Cardiac muscle cell (in vitro differentiated cells and primary cell): Measurements from ENCODE around the gene ZNF76. TPM values are rescaled to one million over a fixed set of nuclear protein-coding genes. Genes with fewer than 3 reads are reported as not detected.

Source experiments
- DNase-seq, 2 donors: peaks; one replicate each; pipeline versions ENCODE4 v3.0.0 to v3.0.0-alpha.2; 2010 to 2017; ENCODE audit warnings: low read depth in 1 of 2, low spot score in 1 of 2
- H3K27ac ChIP-seq: fragments of 200-600 bp; sonication (generic); 2 replicates; pipeline ENCODE4 v1.5.1; 2016
- H3K27me3 ChIP-seq: fragments of 200-600 bp; sonication (generic); 2 replicates; pipeline ENCODE4 v1.6.0; 2016; ENCODE audit warnings: control low read depth
- H3K36me3 ChIP-seq: fragments of 200-600 bp; sonication (generic); 2 replicates; pipeline ENCODE4 v1.5.1; 2016; ENCODE audit warnings: control low read depth
- H3K4me1 ChIP-seq: fragments of 200-600 bp; sonication (generic); 2 replicates; pipeline ENCODE4 v1.8.1; 2017; ENCODE audit warnings: low read depth, mild to moderate bottlenecking, mixed run types
- H3K4me3 ChIP-seq: fragments of 200-600 bp; sonication (generic); 2 replicates; pipeline ENCODE4 v1.5.1; 2016; ENCODE audit warnings: mild to moderate bottlenecking
- H3K9me3 ChIP-seq: fragments of 200-600 bp; sonication (generic); 2 replicates; pipeline ENCODE4 v1.5.1; 2017; ENCODE audit warnings: low read depth, mild to moderate bottlenecking, control low read depth
- polyA plus RNA-seq: library from polyadenylated mRNA; unstranded; fragments of >200 nt; fragmentation: Nextera tagmentation; extraction: Ambion mirVana; gene quantifications from 2 replicates; pipeline ENCODE4 v1.2.1, GENCODE V29; 2016
- total RNA-seq: library from RNA; depleted of rRNA; stranded (reverse); fragments of >200 nt; gene quantifications from 2 replicates; pipeline ENCODE4 v1.2.3, GENCODE V29; 2016
- TF ChIP-seq, protein P1 (sequence below): IDR thresholded peaks from 2 replicates; pipeline ENCODE4 v1.5.1; 2012; ENCODE audit warnings: low read depth, mild to moderate bottlenecking, low read length

ZNF76 gene
- total and polyA plus RNA-seq, 2 experiments from 2014 or later: 46.2 to 59.6 TPM

DNA sequence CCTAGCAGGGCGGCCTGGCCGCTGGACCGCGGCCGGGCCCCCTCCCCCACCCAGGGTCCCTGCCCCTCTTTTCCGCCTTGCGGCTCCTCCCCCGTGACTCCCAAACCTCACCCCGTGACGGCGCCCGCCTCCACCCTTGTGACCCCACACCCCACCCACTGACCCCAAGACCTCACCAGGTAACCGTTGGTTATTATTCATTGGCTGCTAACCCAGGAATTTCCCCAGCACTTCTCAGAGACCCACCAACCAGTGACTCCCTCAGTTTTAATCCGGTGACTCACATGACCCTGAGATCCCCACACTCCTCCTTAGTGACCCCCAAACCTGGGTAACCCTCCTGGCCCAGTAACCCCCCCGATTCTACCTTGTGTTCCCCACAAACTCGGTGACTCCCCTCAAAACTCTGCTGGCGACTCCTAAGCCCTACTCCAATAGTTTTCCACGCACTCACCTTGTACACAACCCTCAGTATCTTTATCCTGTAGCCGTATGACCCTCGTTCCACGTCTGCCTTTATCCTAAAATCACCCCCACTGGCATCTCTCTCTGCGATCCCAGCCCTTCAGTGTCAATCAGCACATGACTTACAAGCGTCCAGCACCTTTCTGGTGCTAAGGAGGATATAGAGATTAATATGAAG, 534 bp downstream of the ZNF76 start:
- DNase-seq: peak; percentile 64 to 78
- TF ChIP-seq, protein P1, sequence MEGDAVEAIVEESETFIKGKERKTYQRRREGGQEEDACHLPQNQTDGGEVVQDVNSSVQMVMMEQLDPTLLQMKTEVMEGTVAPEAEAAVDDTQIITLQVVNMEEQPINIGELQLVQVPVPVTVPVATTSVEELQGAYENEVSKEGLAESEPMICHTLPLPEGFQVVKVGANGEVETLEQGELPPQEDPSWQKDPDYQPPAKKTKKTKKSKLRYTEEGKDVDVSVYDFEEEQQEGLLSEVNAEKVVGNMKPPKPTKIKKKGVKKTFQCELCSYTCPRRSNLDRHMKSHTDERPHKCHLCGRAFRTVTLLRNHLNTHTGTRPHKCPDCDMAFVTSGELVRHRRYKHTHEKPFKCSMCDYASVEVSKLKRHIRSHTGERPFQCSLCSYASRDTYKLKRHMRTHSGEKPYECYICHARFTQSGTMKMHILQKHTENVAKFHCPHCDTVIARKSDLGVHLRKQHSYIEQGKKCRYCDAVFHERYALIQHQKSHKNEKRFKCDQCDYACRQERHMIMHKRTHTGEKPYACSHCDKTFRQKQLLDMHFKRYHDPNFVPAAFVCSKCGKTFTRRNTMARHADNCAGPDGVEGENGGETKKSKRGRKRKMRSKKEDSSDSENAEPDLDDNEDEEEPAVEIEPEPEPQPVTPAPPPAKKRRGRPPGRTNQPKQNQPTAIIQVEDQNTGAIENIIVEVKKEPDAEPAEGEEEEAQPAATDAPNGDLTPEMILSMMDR: no peak
- H3K36me3 ChIP-seq: no peaks in the 10 kb centered on the region
- no peaks in the 10 kb centered on the region for H3K27me3 ChIP-seq
- peak overlapping the region; percentile 90 for H3K27ac ChIP-seq
- peaks cover 35% of the 10 kb centered on the region for H3K4me1 ChIP-seq
- H3K9me3 ChIP-seq: no peaks in the 10 kb centered on the region
- H3K4me3 ChIP-seq: peak overlapping the region; percentile 55

DNA sequence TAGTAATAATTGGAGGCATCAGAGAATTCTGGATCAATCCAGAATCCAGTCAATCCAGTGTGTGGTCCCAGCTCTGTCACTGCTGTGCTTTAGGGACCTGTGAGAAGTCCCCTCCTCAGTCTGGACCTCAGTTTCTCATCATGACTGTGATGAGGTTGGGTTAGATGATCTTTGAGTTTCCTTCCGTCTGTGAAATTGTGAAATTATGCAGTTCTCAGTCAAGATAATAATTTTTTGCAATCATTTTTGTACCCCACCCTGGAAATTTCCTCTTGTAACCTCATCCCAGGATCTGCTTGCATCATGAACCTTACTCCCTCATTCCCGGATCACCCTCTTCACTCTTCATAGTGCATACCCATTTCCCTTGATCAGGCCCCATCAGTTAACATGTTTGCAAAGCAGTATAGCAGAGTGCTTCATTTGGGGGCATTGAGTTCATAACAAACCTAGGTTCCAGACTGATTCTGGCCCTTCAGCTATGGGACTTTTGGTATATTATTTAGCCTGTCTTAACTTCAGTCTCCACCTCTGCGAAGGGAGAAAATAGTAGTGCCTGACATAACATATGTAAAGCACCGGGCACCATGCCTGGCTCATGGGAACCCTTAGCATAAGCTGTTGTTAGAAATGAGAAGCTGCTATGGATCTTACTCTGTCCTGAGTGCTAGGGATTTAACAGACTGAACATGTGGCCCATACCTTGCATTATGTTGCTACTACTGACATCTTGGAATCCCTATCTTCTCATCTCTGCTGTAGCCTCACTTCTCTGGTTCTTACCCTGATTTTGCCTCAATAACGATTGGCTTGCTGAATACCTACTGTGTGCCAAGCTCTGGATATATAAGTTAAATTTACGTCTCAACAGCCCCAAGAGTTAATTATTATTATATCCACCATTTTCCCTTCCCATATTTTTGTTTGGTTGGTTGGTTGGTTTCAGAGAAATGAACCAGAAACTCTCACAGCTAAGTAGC, 1.3 kb downstream of the ZNF76 start:
- Histone ChIP-seq H3K4me3 (peak overlapping the region; percentile 55), H3K27me3 (no peaks in the 10 kb centered on the region), H3K36me3 (no peaks in the 10 kb centered on the region), H3K27ac (peak overlapping the region; percentile 90), H3K9me3 (no peaks in the 10 kb centered on the region), H3K4me1 (peaks cover 44% of the 10 kb centered on the region)
- TF ChIP-seq, protein P1: no peak
- DNase-seq: peak in 1 of 2 donors; percentile 8

DNA sequence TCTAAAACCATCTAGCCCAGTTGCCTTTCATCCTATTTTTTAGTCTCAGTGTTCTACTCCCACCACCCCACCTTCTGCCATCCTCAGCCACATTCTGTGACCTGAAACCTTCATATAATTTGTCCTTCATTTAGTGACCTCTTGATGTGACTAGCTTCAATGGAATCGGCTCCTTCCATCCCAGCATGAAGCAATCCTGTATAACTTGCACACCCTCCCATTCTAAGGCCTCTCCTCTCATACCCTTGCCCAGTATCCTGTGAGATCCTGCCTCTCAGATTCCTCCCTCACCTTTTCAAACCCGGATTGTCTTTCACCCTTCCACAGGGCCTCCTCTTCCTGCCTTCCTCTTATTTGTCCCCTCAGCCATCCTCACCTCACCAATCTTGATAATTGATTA, 3.1 kb downstream of the ZNF76 start:
- DNase-seq: peak in 1 of 2 donors; percentile 21
- Histone ChIP-seq H3K4me1 (peaks cover 57% of the 10 kb centered on the region), H3K27me3 (no peaks in the 10 kb centered on the region), H3K36me3 (no peaks in the 10 kb centered on the region), H3K27ac (peak overlapping the region; percentile 80), H3K9me3 (no peaks in the 10 kb centered on the region), H3K4me3 (no peak overlapping the region)
- TF ChIP-seq, protein P1: no peak

DNA sequence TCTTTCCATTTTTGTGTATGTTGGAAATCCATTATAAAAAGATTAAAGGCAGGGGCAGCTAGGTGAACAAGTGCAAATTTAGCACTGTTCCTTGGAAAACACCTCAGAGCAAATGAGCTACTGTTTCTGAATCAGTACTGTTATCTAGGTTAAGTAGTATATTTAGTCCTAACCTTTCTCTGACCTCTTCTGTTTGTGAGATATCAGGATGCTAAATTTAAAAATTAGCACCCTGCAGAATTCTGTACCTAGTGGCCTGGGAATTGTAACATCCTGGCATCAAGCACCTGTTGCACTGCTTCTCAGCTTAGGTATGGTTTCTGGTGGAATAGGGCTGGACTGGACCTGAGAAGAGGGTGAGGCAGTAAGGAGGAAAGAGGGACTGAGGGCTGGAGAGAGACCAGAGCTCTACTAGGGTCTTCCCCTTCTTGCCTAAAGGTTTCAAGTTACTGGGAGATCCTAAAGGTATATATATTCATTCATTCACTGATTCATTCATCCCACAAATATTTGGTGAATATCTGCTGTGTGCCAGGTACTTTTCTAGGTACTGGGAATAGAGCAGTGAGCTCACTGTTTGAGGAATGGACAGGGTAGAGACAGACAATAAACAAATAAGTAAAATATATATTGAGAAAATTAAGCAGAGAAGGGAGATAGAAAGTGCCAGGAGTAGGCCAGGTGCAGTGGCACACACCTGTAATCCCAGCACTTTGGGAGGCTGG, 5.2 kb downstream of the ZNF76 start:
- H3K4me3 ChIP-seq: no peak overlapping the region

DNA sequence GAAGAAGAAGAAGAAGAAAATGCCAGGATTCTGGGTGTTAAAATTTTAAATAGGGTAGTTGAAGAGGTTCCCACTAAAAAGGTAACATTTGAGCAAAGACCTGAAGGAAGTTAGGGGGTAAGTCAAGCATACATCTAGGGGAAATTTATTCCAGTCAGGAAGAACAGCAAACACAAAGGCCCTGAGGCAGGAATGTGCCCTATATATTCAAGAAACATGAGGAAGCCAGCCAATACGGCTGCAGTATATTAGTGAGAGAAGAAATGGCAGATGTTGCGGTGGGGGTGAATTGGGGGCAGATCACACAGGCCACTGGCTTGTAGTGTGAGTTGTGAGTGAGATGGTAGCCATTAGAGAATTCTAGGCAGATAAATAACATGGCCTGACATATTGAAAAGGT, 6.0 kb downstream of the ZNF76 start:
- peak overlapping the region; percentile 80 for H3K27ac ChIP-seq
- H3K27me3 ChIP-seq: no peaks in the 10 kb centered on the region
- H3K9me3 ChIP-seq: no peaks in the 10 kb centered on the region
- H3K4me3 ChIP-seq: no peak overlapping the region
- DNase-seq: no peak
- no peaks in the 10 kb centered on the region for H3K36me3 ChIP-seq
- peaks cover 71% of the 10 kb centered on the region for H3K4me1 ChIP-seq
- TF ChIP-seq, protein P1: no peak

More for the DNA sequence above, 5.2 kb downstream of the ZNF76 start:
- DNase-seq: peak in 1 of 2 donors; percentile 28
- TF ChIP-seq, protein P1: no peak
- Histone ChIP-seq H3K9me3 (no peaks in the 10 kb centered on the region), H3K36me3 (no peaks in the 10 kb centered on the region), H3K27me3 (no peaks in the 10 kb centered on the region), H3K4me1 (peaks cover 74% of the 10 kb centered on the region), H3K27ac (peak overlapping the region; percentile 80)
